Loucy (cell line): Measurements from ENCODE around the gene TIAM2.

Experiments used
- EZH2phosphoT487 ChIP-seq: fragments of 200-600 bp; IDR thresholded peaks from 2 replicates; pipeline ENCODE4 v1.6.1; 2018; ENCODE audit warnings: antibody characterized with exemption, mild to moderate bottlenecking, moderate library complexity, borderline replicate concordance
- TF ChIP-seq, protein P1 (sequence below): fragments of 200-600 bp; sonication (generic); conservative IDR thresholded peaks from 2 replicates; pipeline ENCODE4 v1.5.1; 2014; ENCODE audit warnings: mild to moderate bottlenecking, antibody characterized with exemption, low read length

DNA sequence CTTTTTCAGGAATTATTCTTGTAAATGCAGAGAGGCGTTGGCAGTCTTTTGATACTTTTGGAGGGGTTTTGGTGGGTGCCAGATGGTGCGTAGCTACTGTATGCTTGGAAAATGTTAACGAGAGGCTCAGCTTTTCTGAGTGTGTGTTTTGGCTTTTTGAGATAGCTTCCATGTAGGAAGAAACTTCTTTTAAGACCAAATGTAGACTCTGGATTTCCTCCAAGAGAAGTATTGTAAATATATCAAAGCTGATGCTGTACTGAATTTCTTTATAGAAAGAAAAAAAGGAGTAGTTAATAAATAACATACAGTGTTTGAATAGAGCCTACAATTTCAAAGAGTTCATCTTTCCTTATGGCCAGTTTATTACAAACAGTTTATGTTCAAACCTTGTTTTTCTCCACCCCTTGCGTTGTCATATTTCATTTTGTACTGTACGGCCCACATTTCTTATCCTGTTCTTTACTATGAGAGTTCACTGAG is 16.7 kb downstream of the TIAM2 start:
- TF ChIP-seq, protein P1, sequence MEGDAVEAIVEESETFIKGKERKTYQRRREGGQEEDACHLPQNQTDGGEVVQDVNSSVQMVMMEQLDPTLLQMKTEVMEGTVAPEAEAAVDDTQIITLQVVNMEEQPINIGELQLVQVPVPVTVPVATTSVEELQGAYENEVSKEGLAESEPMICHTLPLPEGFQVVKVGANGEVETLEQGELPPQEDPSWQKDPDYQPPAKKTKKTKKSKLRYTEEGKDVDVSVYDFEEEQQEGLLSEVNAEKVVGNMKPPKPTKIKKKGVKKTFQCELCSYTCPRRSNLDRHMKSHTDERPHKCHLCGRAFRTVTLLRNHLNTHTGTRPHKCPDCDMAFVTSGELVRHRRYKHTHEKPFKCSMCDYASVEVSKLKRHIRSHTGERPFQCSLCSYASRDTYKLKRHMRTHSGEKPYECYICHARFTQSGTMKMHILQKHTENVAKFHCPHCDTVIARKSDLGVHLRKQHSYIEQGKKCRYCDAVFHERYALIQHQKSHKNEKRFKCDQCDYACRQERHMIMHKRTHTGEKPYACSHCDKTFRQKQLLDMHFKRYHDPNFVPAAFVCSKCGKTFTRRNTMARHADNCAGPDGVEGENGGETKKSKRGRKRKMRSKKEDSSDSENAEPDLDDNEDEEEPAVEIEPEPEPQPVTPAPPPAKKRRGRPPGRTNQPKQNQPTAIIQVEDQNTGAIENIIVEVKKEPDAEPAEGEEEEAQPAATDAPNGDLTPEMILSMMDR = no peak
- TF ChIP-seq EZH2phosphoT487 = no peak
